Heart left ventricle (tissue), 13 donors: Measurements from ENCODE around the gene ADAM19.

Source experiments
- CTCF ChIP-seq, 12 donors: fragments of 200-600 bp; sonication (generic) in 4 of 12; IDR thresholded peaks; one replicate each; pipeline versions ENCODE4 v1.5.0 to v1.8.0; 2018 to 2022; ENCODE audit warnings: antibody characterized with exemption in 12 of 12, mild to moderate bottlenecking in 5 of 12
- POLR2A ChIP-seq, 2 donors: fragments of 450-650 bp; IDR thresholded peaks; one replicate each; pipeline ENCODE4 v1.6.1; 2017; ENCODE audit warnings: antibody characterized with exemption in 2 of 2, mild to moderate bottlenecking in 2 of 2, moderate library complexity in 2 of 2
- donor health status: ischemic (EF 13 %, LVEDD 7.1; RV severe dilation, severe dysfunction).
- donor health status: DM: no; HTN: yes; CAD: no.
- donor health status: DM: no; HTN: no; CAD: no.
- donor health status: ischemic (EF 25% LVEDD 6.9; RV normal size, moderate dysfunction).
- donor health status: ischemic (EF 25% LVEDD 5.7; RV mildly dilated, moderate dysfunction).
- donor health status: ischemic (EF 35%, LVEDD 5.7; RV mildly dilated, moderate dysfunction).
- donor health status: nonischemic (EF 11% LVEDD 7.7; RV severe dilation, severe dysfunction).
- donor health status: DM: yes; HTN: yes; CAD: no.
- donor health status: PGD.
- donor health status: ischemic (EF 29% LVEDD 5.4; RV normal size, mild dysfunction).
- donor health status: nonischemic (EF 23%, LVEDD 6.1; RV moderate dilation, normal function).

- TF ChIP-seq CTCF (IDR thresholded peaks at IDR 0.05) (peak; percentile 5 to 66 (median 40)), POLR2A (IDR thresholded peaks at IDR 0.05) (no peak)
Observed at GRCh38 chr5:157563929-157564716, 11.5 kb downstream of the ADAM19 start.
